Stomach (tissue), 4 donors: ENCODE data around the gene FSCN2.

ENCODE experiments used
- CTCF ChIP-seq, 7 experiments: fragments of 450-650 bp in 4 of 7; fragments of 200-600 bp in 3 of 7; sonication (generic) in 3 of 7; IDR thresholded peaks; one replicate each; pipeline ENCODE4 v1.5.1; 2016 to 2019; ENCODE audit warnings: antibody characterized with exemption in 7 of 7, control low read depth in 2 of 7, mild to moderate bottlenecking in 1 of 7
- EP300 ChIP-seq: sonication (generic); formaldehyde crosslinking; IDR thresholded peaks from one replicate; pipeline ENCODE4 v1.6.1; 2017; ENCODE audit warnings: antibody characterized with exemption
- POLR2AphosphoS5 ChIP-seq, 3 donors: sonication (generic); formaldehyde crosslinking; IDR thresholded peaks; one replicate each; pipeline ENCODE4 v1.6.1; 2016; ENCODE audit warnings: antibody characterized with exemption in 3 of 3

- TF ChIP-seq CTCF (IDR thresholded peaks at IDR 0.05) (no peak), EP300 (no peak), POLR2AphosphoS5 (IDR thresholded peaks at IDR 0.05) (no peak)
These were observed 7.9 kb upstream of the FSCN2 start for GRCh38 chr17:81520021-81520901.
